ENCODE data around the gene TMEM109.

Gene TMEM109

DNA sequence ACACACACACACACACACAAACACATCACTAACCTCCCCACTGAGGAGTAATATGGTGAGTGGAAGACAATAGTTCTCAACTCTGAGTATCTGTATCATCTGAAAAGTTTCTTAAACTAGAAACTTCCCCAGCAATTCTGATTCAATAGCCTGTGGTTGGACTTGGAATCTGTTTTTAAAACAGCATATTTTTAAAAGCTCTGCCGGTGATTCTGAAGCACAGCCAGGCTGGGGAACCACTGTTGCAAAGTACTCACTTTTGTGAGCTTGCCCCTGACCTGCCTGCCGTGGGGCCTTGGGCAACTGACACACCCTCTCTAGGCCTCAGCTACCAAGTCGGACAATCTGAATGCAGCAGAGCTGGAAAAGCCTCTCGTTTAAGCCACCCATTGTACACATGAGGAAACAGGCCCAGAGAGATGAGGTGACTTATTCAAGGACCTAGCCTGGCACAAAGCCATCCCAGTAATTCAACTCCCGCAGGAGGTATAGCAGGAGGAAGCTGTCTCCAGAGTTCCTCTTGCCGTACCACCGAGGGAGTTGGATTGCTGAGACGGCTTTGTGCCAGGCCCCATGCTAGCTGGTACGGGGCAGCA lies 29.1 kb downstream of the TMEM109 start:
- Histone ChIP-seq H3K27ac (replicated peaks) (no peak overlapping the region), H3K27me3 (ENCODE audit: insufficient read depth, poor library complexity, severe bottlenecking) (peaks cover 8% of the 10 kb centered on the region), H3K4me3 (replicated peaks; ENCODE audit: insufficient read depth, low read length) (no peak overlapping the region)
- no peak for DNase-seq (ENCODE audit: low read depth in 1 of 2, low spot score in 1 of 2)
- TF ChIP-seq SPI1 (IDR thresholded peaks at IDR 0.05; ENCODE audit: borderline replicate concordance, low read depth) (no peak), POLR2AphosphoS5 (IDR thresholded peaks at IDR 0.05; ENCODE audit: low read depth) (no peak), GABPA (IDR thresholded peaks at IDR 0.05; ENCODE audit: low read depth) (no peak), REST (IDR thresholded peaks at IDR 0.05; ENCODE audit: insufficient replicate concordance, low read depth) (no peak), CTCF (IDR thresholded peaks at IDR 0.05; ENCODE audit: insufficient read depth, low read length) (no peak)

DNA sequence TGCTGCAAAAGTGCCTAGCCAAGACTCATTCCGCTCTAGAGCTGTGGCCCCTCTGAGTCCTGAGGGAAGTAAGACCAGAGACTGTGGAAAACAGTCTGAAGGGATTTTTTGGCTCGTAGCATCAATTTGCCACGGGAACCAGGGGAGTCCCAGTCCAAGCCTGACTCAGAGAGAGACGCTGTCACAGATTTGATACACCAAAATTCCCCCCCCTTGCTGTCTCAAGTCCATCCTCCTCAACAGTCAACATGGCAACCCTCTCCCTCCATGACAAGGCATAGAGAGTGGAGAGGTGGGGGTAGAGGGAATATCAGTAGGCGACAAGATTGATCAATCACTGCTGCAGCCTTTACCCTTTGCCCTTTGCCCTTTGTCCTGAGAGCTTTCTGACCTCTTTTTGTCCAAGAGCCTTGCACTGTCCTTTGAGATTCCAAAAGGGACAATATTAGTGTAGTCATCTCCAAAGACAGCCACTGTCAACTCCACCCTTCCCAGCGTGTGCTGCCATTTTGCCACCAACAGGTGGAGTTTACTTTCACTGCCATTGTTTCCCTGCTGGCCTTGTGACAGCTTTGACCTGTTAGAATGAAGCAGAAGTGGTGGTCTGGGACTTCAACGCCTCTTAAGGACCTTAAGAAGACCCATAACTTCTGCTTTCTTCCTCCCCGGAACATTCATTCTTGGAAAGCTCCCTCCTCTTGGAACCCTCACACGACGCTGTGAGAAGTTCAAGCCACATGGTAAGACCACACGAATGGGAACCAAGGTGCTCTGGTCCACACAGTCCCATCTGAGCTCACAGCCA lies 30.7 kb downstream of the TMEM109 start:
- peak in 1 of 2 experiments; percentile 23 for DNase-seq (ENCODE audit: low read depth in 1 of 2, low spot score in 1 of 2)
- Histone ChIP-seq H3K27ac (replicated peaks) (no peak overlapping the region), H3K4me3 (replicated peaks; ENCODE audit: insufficient read depth, low read length) (no peak overlapping the region), H3K27me3 (ENCODE audit: insufficient read depth, poor library complexity, severe bottlenecking) (peaks cover 16% of the 10 kb centered on the region)
- TF ChIP-seq REST (IDR thresholded peaks at IDR 0.05; ENCODE audit: insufficient replicate concordance, low read depth) = no peak
- peak; percentile 15 for TF ChIP-seq CTCF (IDR thresholded peaks at IDR 0.05; ENCODE audit: insufficient read depth, low read length)

GRCh38 chr11:60945295-60945667 lies 31.3 kb downstream of the TMEM109 start:
- Histone ChIP-seq H3K27ac (replicated peaks) (no peak overlapping the region), H3K4me3 (replicated peaks; ENCODE audit: insufficient read depth, low read length) (no peak overlapping the region), H3K27me3 (ENCODE audit: insufficient read depth, poor library complexity, severe bottlenecking) (peaks cover 22% of the 10 kb centered on the region)
- no peak for DNase-seq (ENCODE audit: low read depth in 1 of 2, low spot score in 1 of 2)
- no peak for TF ChIP-seq SPI1 (IDR thresholded peaks at IDR 0.05; ENCODE audit: borderline replicate concordance, low read depth)

DNA sequence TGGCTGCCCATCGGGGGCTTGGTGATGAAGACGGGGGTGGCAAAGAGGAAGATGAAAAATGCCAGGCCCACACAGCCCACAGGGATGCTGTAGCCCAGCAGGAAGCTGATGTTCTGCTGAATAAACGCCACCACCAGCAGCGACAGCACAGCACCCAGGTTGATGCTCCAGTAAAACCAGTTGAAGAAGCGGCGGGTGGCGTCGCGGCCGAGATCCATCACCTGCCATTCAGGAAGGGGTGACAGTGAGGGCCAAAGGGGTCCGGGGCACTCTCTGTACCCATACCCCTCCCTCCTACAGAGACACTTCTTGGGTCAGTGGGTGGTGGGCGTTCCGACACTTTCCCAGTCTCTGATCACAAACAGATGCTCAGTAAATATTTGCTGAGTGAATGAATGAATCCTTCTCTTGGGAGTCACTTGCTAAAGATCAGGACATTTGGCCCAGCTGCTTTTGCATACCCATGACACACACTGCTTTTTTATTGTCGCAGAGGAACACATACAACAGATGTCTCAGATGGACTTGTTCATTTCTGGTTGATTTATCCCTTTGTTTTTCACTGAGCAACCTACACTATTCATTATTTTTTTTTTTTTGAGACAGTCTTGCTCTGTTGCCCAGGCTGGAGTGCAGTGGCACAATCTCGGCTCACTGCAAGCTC lies 32.8 kb downstream of the TMEM109 start:
- DNase-seq (ENCODE audit: low read depth in 1 of 2, low spot score in 1 of 2) = no peak
- Histone ChIP-seq H3K27me3 (ENCODE audit: insufficient read depth, poor library complexity, severe bottlenecking) (peaks cover 25% of the 10 kb centered on the region), H3K4me3 (replicated peaks; ENCODE audit: insufficient read depth, low read length) (no peak overlapping the region), H3K27ac (replicated peaks) (no peak overlapping the region)
- no peak for TF ChIP-seq POLR2AphosphoS5 (IDR thresholded peaks at IDR 0.05; ENCODE audit: low read depth)
